DND-41 (cell line): ENCODE results near the gene CHRNA5.

ENCODE experiments used
- ATAC-seq: fragments of 200-7000 bp; cut with Tn5 transposase; 3 replicates; pipeline ENCODE4 v1.9.1; 2021; ENCODE audit warnings: low read depth; ENCODE audit not compliant: insufficient read depth
- DNase-seq: peaks from one replicate; pipeline ENCODE4 v3.0.0-alpha.2; 2020
- H2AFZ ChIP-seq: 2 replicates; pipeline ENCODE4 v1.6.0; 2012; ENCODE audit warnings: low read depth, low read length
- H3K27ac ChIP-seq: 2 replicates; pipeline ENCODE4 v1.5.1; 2012; ENCODE audit warnings: low read length, inconsistent platforms
- H3K27me3 ChIP-seq: fragments of 200-600 bp; sonication (generic); 2 replicates; pipeline ENCODE4 v1.6.0; 2012; ENCODE audit warnings: low read length, mild to moderate bottlenecking, inconsistent platforms; ENCODE audit not compliant: insufficient read depth, poor library complexity
- H3K36me3 ChIP-seq: 2 replicates; pipeline ENCODE4 v1.5.1; 2012; ENCODE audit warnings: low read length, inconsistent platforms; ENCODE audit not compliant: insufficient read depth
- H3K4me1 ChIP-seq: 2 replicates; pipeline ENCODE4 v1.5.1; 2012; ENCODE audit warnings: mild to moderate bottlenecking, low read length; ENCODE audit not compliant: insufficient read depth
- H3K4me2 ChIP-seq: 2 replicates; pipeline ENCODE4 v1.6.0; 2012; ENCODE audit warnings: mild to moderate bottlenecking, moderate library complexity, low read length, inconsistent platforms; ENCODE audit not compliant: insufficient read depth
- H3K4me3 ChIP-seq, 2 experiments: fragments of 200-600 bp in 1 of 2; shearing (Covaris generic) in 1 of 2; 2 replicates each; pipeline ENCODE4 v1.5.1; 2012 to 2016; ENCODE audit warnings: inconsistent platforms in 2 of 2, low read length in 2 of 2, mild to moderate bottlenecking in 2 of 2, low read depth in 1 of 2, moderate library complexity in 1 of 2
- H3K79me2 ChIP-seq: 2 replicates; pipeline ENCODE4 v1.6.0; 2012; ENCODE audit warnings: low read length, inconsistent platforms; ENCODE audit not compliant: insufficient read depth
- H3K9ac ChIP-seq: 2 replicates; pipeline ENCODE4 v1.6.0; 2012; ENCODE audit warnings: low read depth, mild to moderate bottlenecking, inconsistent platforms, low read length, moderate library complexity
- H3K9me3 ChIP-seq: 2 replicates; pipeline ENCODE4 v1.5.1; 2012; ENCODE audit warnings: low read length, moderate library complexity, mild to moderate bottlenecking, inconsistent platforms; ENCODE audit not compliant: insufficient read depth, severe bottlenecking
- H4K20me1 ChIP-seq: 2 replicates; pipeline ENCODE4 v1.6.0; 2012; ENCODE audit warnings: low read length; ENCODE audit not compliant: insufficient read depth
- CTCF ChIP-seq: IDR thresholded peaks from 2 replicates; pipeline ENCODE4 v1.5.1; 2012; ENCODE audit warnings: borderline replicate concordance, low read length, moderate library complexity, mild to moderate bottlenecking; ENCODE audit not compliant: poor library complexity, severe bottlenecking; ENCODE audit errors: extremely low read depth
- EZH2 ChIP-seq: IDR thresholded peaks from 3 replicates; pipeline ENCODE4 v1.6.1; 2012; ENCODE audit warnings: borderline replicate concordance, low read depth, mild to moderate bottlenecking, moderate library complexity, low read length, inconsistent platforms; ENCODE audit not compliant: severe bottlenecking

CHRNA5 gene

GRCh38 chr15:78565951-78566774, 843 bp downstream of the CHRNA5 start:
- Histone ChIP-seq H3K36me3 (no peaks in the 10 kb centered on the region), H3K4me1 (peaks cover 31% of the 10 kb centered on the region), H3K27me3 (peaks cover 6% of the 10 kb centered on the region), H3K9me3 (no peaks in the 10 kb centered on the region), H4K20me1 (no peaks in the 10 kb centered on the region), H3K27ac (peak overlapping the region; percentile 40; the same call in 1 of the 2 replicates), H2AFZ (peak overlapping the region; percentile 81), H3K9ac (peak overlapping the region; percentile 70), H3K79me2 (no peaks in the 10 kb centered on the region), H3K4me2 (peak overlapping the region; percentile 90), H3K4me3 (peak overlapping the region; percentile 50 to 85; a peak in 3 of 4 replicates)
- ATAC-seq (peak; percentile 17), DNase-seq (no peak)
- TF ChIP-seq EZH2 (peak; percentile 28), CTCF (no peak)

- ATAC-seq (no peak), DNase-seq (no peak)
- H3K79me2 ChIP-seq: no peaks in the 10 kb centered on the region
- no peak overlapping the region for H3K27ac ChIP-seq
- no peak overlapping the region for H2AFZ ChIP-seq
- H3K4me1 ChIP-seq: peaks cover 31% of the 10 kb centered on the region
- TF ChIP-seq EZH2 (no peak), CTCF (no peak)
- H3K9ac ChIP-seq: no peak overlapping the region
- H3K4me2 ChIP-seq: peak overlapping the region; percentile 24; the same call in 1 of the 2 replicates
- H3K27me3 ChIP-seq: peaks cover 6% of the 10 kb centered on the region
- no peaks in the 10 kb centered on the region for H4K20me1 ChIP-seq
- no peaks in the 10 kb centered on the region for H3K9me3 ChIP-seq
- no peaks in the 10 kb centered on the region for H3K36me3 ChIP-seq
- H3K4me3 ChIP-seq: no peak overlapping the region
These were observed 2.2 kb downstream of the CHRNA5 start for GRCh38 chr15:78567531-78567930.

GRCh38 chr15:78570710-78571109, 5.4 kb downstream of the CHRNA5 start:
- no peaks in the 10 kb centered on the region for H4K20me1 ChIP-seq
- H3K4me3 ChIP-seq: no peak overlapping the region
- H3K9me3 ChIP-seq: no peaks in the 10 kb centered on the region
- H3K27ac ChIP-seq: no peak overlapping the region
- H3K79me2 ChIP-seq: no peaks in the 10 kb centered on the region
- H3K4me1 ChIP-seq: peaks cover 19% of the 10 kb centered on the region
- H3K4me2 ChIP-seq: no peak overlapping the region
- H3K9ac ChIP-seq: no peak overlapping the region
- DNase-seq (no peak), ATAC-seq (no peak)
- TF ChIP-seq CTCF (no peak), EZH2 (no peak)
- H3K36me3 ChIP-seq: no peaks in the 10 kb centered on the region
- H2AFZ ChIP-seq: no peak overlapping the region
- H3K27me3 ChIP-seq: peaks cover 6% of the 10 kb centered on the region
